IPS DF 6.9 (cell line): ENCODE data around the gene NDOR1.

Source experiments
- DNase-seq: peaks from one replicate; pipeline ENCODE4 v3.0.0-alpha.2; 2013; ENCODE audit warnings: low read depth, low spot score
- H3K27ac ChIP-seq: one replicate; pipeline ENCODE4 v1.5.1; 2013; ENCODE audit warnings: low read length, control low read depth
- H3K27me3 ChIP-seq: 2 replicates; pipeline ENCODE4 v1.6.1; 2013; ENCODE audit warnings: mild to moderate bottlenecking, low read length; ENCODE audit not compliant: control insufficient read depth, insufficient read depth
- H3K36me3 ChIP-seq: 2 replicates; pipeline ENCODE4 v1.6.1; 2013; ENCODE audit warnings: low read length; ENCODE audit not compliant: control insufficient read depth, insufficient read depth
- H3K4me1 ChIP-seq: 2 replicates; pipeline ENCODE4 v1.6.1; 2013; ENCODE audit warnings: low read length; ENCODE audit not compliant: control insufficient read depth, insufficient read depth
- H3K4me3 ChIP-seq: 2 replicates; pipeline ENCODE4 v1.5.1; 2013; ENCODE audit warnings: mild to moderate bottlenecking, low read length
- H3K9me3 ChIP-seq: 2 replicates; pipeline ENCODE4 v1.6.1; 2013; ENCODE audit warnings: low read length, inconsistent platforms; ENCODE audit not compliant: control insufficient read depth, insufficient read depth
- WGBS: extraction: QIAGEN DNeasy Blood & Tissue Kit; methylation state at CpG from one replicate; pipeline ENCODE4 v1.1.7; 2013; ENCODE audit warnings: mixed read lengths, missing lambda C conversion rate; ENCODE audit not compliant: insufficient read length, insufficient coverage; 5-methylcytosine and 5-hydroxymethylcytosine counted together

The NDOR1 gene

DNA sequence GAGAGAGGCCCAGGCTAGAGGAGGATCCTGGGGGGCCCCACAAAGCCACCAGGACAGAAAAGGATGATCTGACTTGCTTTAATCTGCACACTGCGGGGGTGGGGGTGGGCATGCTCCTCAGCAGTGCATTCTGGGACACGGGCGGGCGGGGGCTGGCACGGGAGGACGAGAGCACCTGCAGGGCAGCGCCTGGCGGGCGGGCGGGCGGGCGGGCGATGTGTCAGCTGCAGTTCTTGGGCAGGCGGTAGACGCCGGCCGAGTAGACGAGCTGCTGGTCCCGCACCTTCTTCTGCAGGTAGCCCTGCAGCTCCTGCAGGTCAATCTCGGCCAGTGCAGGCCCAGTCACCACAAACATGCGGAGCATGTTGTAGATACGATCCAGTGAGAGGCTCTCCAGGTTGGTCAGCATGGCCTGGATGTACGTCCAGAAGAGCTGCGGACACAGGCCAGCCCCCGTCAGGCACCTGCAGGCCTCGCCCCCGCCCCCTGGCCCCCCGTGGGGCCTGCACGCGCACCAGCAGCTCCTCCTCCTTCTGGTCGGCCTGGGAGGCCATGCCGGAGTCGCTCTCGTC, 30.7 kb upstream of the NDOR1 start:
- Histone ChIP-seq H3K9me3 (no peaks in the 10 kb centered on the region), H3K4me3 (no peak overlapping the region), H3K36me3 (no peaks in the 10 kb centered on the region; the same call in 1 of the 2 replicates), H3K4me1 (peaks cover 6% of the 10 kb centered on the region), H3K27me3 (peaks cover 8% of the 10 kb centered on the region), H3K27ac (no peak overlapping the region)
- no peak for DNase-seq
- no CpG with 5 or more reads among the region's 34 CpGs for WGBS

DNA sequence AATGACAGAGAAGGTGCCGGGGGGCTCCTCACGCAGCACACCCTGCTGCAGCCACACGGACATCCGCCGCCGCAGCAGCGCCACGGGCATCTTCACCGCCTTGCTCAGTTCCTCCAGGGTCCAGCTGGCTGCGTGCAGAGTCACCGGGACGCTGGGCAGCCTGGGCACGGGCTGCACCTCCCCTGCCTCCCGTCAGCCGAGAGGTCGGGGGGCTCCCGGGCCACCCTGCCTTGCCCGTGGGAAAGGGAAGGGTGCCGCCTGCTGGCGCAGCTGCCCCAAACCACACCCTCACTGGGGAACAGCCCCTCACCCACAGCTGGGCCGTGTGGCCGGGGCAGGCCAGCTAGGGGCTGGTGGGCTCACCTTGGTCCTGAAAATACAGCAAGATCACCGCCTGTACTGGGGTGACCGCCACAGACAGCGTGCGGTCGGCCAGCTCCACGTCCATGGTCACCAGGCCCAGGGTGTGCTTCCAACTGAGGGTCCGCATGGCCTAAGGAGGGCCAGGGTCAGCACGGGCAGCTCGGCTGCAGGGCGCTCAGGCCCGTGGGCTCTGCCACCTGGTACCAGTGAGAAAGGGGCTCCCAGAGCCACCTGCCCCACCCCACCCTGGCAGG, 30.0 kb upstream of the NDOR1 start:
- Histone ChIP-seq H3K27ac (no peak overlapping the region), H3K36me3 (peaks cover 1% of the 10 kb centered on the region), H3K4me1 (peaks cover 2% of the 10 kb centered on the region), H3K4me3 (no peak overlapping the region), H3K27me3 (peaks cover 3% of the 10 kb centered on the region; the same call in 1 of the 2 replicates), H3K9me3 (no peaks in the 10 kb centered on the region)
- WGBS = no CpG with 5 or more reads among the region's 33 CpGs
- DNase-seq = no peak

GRCh38 chr9:137176302-137177182, 29.0 kb upstream of the NDOR1 start:
- Histone ChIP-seq H3K27me3 (no peaks in the 10 kb centered on the region), H3K9me3 (no peaks in the 10 kb centered on the region), H3K4me1 (peaks cover 2% of the 10 kb centered on the region; the same call in 1 of the 2 replicates), H3K4me3 (no peak overlapping the region), H3K27ac (no peak overlapping the region), H3K36me3 (peaks cover 10% of the 10 kb centered on the region)
- DNase-seq = no peak
- WGBS = no CpG with 5 or more reads among the region's 17 CpGs

DNA sequence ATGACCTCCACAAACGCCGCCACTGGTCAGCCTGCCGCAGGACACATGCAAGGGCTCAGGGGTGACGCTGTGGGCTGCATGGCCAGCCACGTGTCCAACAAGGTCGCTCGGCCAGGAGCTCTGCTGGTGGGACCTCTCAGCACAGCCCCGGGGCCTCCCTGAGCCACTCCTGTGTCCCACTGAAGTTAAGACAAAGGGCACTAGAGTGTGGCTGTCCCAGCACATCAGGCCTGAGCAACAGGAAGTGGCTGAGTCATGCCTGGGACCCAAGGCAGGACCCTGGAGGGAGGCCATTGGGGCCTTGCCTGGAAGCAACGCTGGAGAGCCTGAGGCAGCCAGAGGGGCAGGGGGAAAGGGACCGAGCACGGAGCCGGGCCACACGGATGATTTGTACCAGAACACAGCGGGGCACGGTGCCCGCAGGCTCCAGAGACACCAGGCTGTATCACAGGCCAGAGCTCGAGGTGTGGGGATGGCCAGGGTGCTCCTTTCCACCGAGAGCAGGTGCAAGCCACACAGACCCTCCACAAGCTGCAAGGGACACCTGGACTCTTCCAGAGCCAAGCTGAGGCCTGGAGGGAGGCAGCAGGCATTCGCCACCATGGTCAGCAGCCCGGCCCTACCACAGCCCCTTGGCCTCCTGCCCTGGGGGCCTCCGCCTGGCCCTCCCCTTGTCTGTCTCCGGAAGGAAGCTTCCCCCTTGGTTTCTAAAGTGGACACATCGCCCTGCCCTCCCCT, 27.1 kb upstream of the NDOR1 start:
- no CpG with 5 or more reads among the region's 23 CpGs for WGBS
- no peak overlapping the region for H3K4me3 ChIP-seq
- no peak overlapping the region for H3K27ac ChIP-seq
- peaks cover 2% of the 10 kb centered on the region; the same call in 1 of the 2 replicates for H3K4me1 ChIP-seq
- no peaks in the 10 kb centered on the region for H3K9me3 ChIP-seq
- DNase-seq = no peak
- peaks cover 20% of the 10 kb centered on the region for H3K36me3 ChIP-seq
- no peaks in the 10 kb centered on the region for H3K27me3 ChIP-seq

GRCh38 chr9:137178939-137179630, 26.4 kb upstream of the NDOR1 start:
- Histone ChIP-seq H3K4me3 (no peak overlapping the region), H3K9me3 (no peaks in the 10 kb centered on the region), H3K36me3 (peaks cover 26% of the 10 kb centered on the region), H3K4me1 (peaks cover 2% of the 10 kb centered on the region; the same call in 1 of the 2 replicates), H3K27ac (no peak overlapping the region), H3K27me3 (no peaks in the 10 kb centered on the region)
- WGBS = no CpG with 5 or more reads among the region's 19 CpGs
- no peak for DNase-seq

GRCh38 chr9:137179761-137180160, 25.7 kb upstream of the NDOR1 start:
- H3K27me3 ChIP-seq = no peaks in the 10 kb centered on the region
- no CpG with 5 or more reads among the region's 17 CpGs for WGBS
- H3K36me3 ChIP-seq = peaks cover 27% of the 10 kb centered on the region
- no peak overlapping the region for H3K4me3 ChIP-seq
- peaks cover 2% of the 10 kb centered on the region; the same call in 1 of the 2 replicates for H3K4me1 ChIP-seq
- no peak overlapping the region for H3K27ac ChIP-seq
- no peak for DNase-seq
- H3K9me3 ChIP-seq = no peaks in the 10 kb centered on the region

DNA sequence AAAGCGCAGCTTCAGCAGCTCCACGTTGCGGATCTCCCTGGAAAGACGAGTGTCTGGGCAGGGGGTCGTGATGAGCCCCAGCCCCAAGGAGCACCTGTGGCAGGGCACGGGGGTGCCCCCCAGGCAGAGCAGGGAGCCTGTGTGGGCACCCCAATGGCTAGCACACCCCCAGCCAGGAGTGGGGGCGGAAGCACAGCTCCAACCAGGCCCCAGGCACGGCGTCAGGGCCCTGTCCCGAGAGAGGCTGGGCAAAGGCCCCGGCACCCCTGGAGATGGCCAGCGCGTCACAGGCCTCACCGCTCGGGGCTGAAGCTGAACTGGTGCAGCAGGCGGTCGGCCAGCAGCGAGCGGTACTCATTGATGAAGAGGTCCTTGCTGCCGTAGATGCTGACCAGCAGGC, 25.0 kb upstream of the NDOR1 start:
- DNase-seq = no peak
- Histone ChIP-seq H3K36me3 (peaks cover 31% of the 10 kb centered on the region), H3K27ac (no peak overlapping the region), H3K9me3 (no peaks in the 10 kb centered on the region), H3K4me3 (no peak overlapping the region), H3K27me3 (no peaks in the 10 kb centered on the region), H3K4me1 (no peaks in the 10 kb centered on the region)
- WGBS = no CpG with 5 or more reads among the region's 20 CpGs

DNA sequence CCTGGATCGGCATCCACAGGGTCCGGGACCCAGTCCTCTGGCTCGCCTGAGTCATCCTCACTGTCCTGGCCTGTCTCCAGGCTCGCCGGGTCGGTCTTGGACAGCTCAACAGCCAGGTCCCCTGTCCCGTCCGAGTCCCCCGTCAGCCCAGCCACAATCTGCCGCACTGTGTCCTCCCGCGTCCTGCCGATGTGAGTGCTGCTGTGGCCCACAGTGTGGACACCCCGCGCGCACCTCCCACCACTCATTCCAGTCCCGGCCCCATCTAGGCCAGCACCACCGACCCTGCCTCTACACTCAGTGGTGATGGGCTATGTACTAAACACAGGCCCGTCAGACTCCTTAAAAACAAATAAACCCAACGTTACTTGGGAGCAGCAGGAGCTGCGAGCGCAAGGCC, 23.8 kb upstream of the NDOR1 start:
- Histone ChIP-seq H3K27me3 (no peaks in the 10 kb centered on the region), H3K4me3 (no peak overlapping the region), H3K27ac (no peak overlapping the region), H3K4me1 (no peaks in the 10 kb centered on the region), H3K36me3 (peaks cover 31% of the 10 kb centered on the region), H3K9me3 (no peaks in the 10 kb centered on the region)
- no peak for DNase-seq
- no CpG with 5 or more reads among the region's 22 CpGs for WGBS

DNA sequence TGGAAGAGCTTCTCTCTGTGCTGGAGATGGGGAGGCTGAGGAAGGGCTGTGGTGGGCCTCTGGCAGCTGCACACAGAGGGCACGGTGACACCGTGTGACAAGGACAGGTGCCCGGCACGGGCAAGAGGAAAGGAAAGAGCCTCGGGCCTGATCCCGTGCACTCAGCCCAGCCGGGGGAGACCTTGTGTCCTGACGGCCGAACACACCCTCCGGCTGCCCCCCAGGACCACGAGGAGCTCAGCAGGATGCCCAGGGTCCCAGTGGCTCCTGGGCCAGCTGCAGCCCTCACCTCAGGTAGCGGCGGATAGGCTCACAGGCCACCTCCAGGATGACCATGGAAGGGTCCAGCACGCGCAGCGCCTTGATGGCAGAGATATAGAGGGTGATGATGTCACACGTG, 22.7 kb upstream of the NDOR1 start:
- no peaks in the 10 kb centered on the region; the same call in 1 of the 2 replicates for H3K4me1 ChIP-seq
- no peak overlapping the region for H3K27ac ChIP-seq
- no peak for DNase-seq
- WGBS = no CpG with 5 or more reads among the region's 17 CpGs
- no peaks in the 10 kb centered on the region for H3K9me3 ChIP-seq
- H3K27me3 ChIP-seq = no peaks in the 10 kb centered on the region
- H3K4me3 ChIP-seq = no peak overlapping the region
- peaks cover 31% of the 10 kb centered on the region for H3K36me3 ChIP-seq
